Measurements from ENCODE around the gene GYG2. TPM values are rescaled to one million over a fixed set of nuclear protein-coding genes. Genes with fewer than 3 reads are reported as not detected.

GYG2 gene
- total RNA-seq, 6 donors from 2014 or later = 0.40 to 3.7 (median 0.98) TPM

GRCh38 chrX:2819345-2820135 lies 9.2 kb upstream of the GYG2 start:
- no peak for DNase-seq
- Histone ChIP-seq H3K9me3 (no peaks in the 10 kb centered on the region), H3K4me1 (no peaks in the 10 kb centered on the region), H3K4me3 (no peak overlapping the region), H3K27me3 (no peaks in the 10 kb centered on the region), H3K27ac (no peak overlapping the region), H3K36me3 (no peaks in the 10 kb centered on the region)
- ATAC-seq (ENCODE audit: low FRiP score in 2 of 2) = no peak
- peak in 3 of 6 experiments; percentile 21 to 36 (median 30) for TF ChIP-seq CTCF (IDR thresholded peaks at IDR 0.05)
- no peak for TF ChIP-seq POLR2A (IDR thresholded peaks at IDR 0.05)
- 49 to 62% methylated on average over 5 to 9 of the region's 9 CpGs for WGBS, 2 donors

- no peaks in the 10 kb centered on the region for H3K9me3 ChIP-seq
- no peak overlapping the region for H3K27ac ChIP-seq
- WGBS, 2 donors = 41 to 44% methylated on average over 7 to 8 of the region's 8 CpGs
- no peaks in the 10 kb centered on the region for H3K27me3 ChIP-seq
- H3K4me1 ChIP-seq = no peaks in the 10 kb centered on the region
- TF ChIP-seq POLR2AphosphoS5 (IDR thresholded peaks at IDR 0.05) = no peak
- no peak for TF ChIP-seq POLR2A (IDR thresholded peaks at IDR 0.05)
- no peak for TF ChIP-seq EP300 (IDR thresholded peaks at IDR 0.05)
- no peak for TF ChIP-seq CTCF (IDR thresholded peaks at IDR 0.05)
- ATAC-seq (ENCODE audit: low FRiP score in 2 of 2) = no peak
- no peak for DNase-seq
- H3K4me3 ChIP-seq = no peak overlapping the region
- H3K36me3 ChIP-seq = no peaks in the 10 kb centered on the region
Observed at GRCh38 chrX:2820136-2820771, 8.5 kb upstream of the GYG2 start.

- peaks cover 0 to 3% (median 1%) of the 10 kb centered on the region in 4 donors for H3K4me1 ChIP-seq
- no peak for ATAC-seq (ENCODE audit: low FRiP score in 2 of 2)
- DNase-seq = no peak
- 60 to 66% methylated on average over 7 to 13 of the region's 13 CpGs for WGBS, 2 donors
- H3K9me3 ChIP-seq = no peaks in the 10 kb centered on the region
- no peak for TF ChIP-seq EP300 (IDR thresholded peaks at IDR 0.05)
- TF ChIP-seq POLR2AphosphoS5 (IDR thresholded peaks at IDR 0.05) = no peak
- TF ChIP-seq CTCF (IDR thresholded peaks at IDR 0.05) = no peak
- no peak for TF ChIP-seq POLR2A (IDR thresholded peaks at IDR 0.05)
- H3K27ac ChIP-seq = no peak overlapping the region
- no peak overlapping the region for H3K4me3 ChIP-seq
- no peaks in the 10 kb centered on the region for H3K36me3 ChIP-seq
- peaks cover 0 to 8% (median 0%) of the 10 kb centered on the region in 4 donors for H3K27me3 ChIP-seq
Observed at GRCh38 chrX:2823795-2824386, 4.8 kb upstream of the GYG2 start.

GRCh38 chrX:2824886-2825285 lies 3.8 kb upstream of the GYG2 start:
- TF ChIP-seq EP300 (IDR thresholded peaks at IDR 0.05) (no peak), POLR2A (IDR thresholded peaks at IDR 0.05) (no peak), CTCF (IDR thresholded peaks at IDR 0.05) (no peak), POLR2AphosphoS5 (IDR thresholded peaks at IDR 0.05) (no peak)
- Histone ChIP-seq H3K4me1 (peaks cover 0 to 13% (median 4%) of the 10 kb centered on the region in 4 donors), H3K27ac (no peak overlapping the region)

More at GRCh38 chrX:2824886-2825285, 3.8 kb upstream of the GYG2 start:
- no peaks in the 10 kb centered on the region for H3K9me3 ChIP-seq
- no peak for DNase-seq
- H3K4me3 ChIP-seq = no peak overlapping the region
- H3K36me3 ChIP-seq = no peaks in the 10 kb centered on the region
- no peak for ATAC-seq (ENCODE audit: low FRiP score in 2 of 2)
- H3K27me3 ChIP-seq = peaks cover 0 to 18% (median 0%) of the 10 kb centered on the region in 4 donors
